ENCODE measurements around the gene FOXE1.

FOXE1 gene

GRCh38 chr9:97808972-97809371, 44.1 kb upstream of the FOXE1 start:
- Histone ChIP-seq H3K9me3 (peaks cover 0 to 5% (median 0%) of the 10 kb centered on the region in 3 donors), H3K36me3 (no peaks in the 10 kb centered on the region), H3K4me1 (no peaks in the 10 kb centered on the region), H3K27me3 (peaks cover 0 to 10% of the 10 kb centered on the region in 2 donors), H3K27ac (no peak overlapping the region), H3K4me3 (no peak overlapping the region)
- TF ChIP-seq CTCF (IDR thresholded peaks at IDR 0.05): no peak
- intact Hi-C loops (cut with DNase I; ENCODE audit: low total_unique reads): no loop called here
- DNase-seq: no peak

- TF ChIP-seq CTCF (IDR thresholded peaks at IDR 0.05): no peak
- H3K27ac ChIP-seq: no peak overlapping the region
- H3K4me1 ChIP-seq: no peaks in the 10 kb centered on the region
- peaks cover 0 to 5% (median 0%) of the 10 kb centered on the region in 3 donors for H3K9me3 ChIP-seq
- intact Hi-C loops (cut with DNase I; ENCODE audit: low total_unique reads): no loop called here
- peaks cover 0 to 1% of the 10 kb centered on the region in 2 donors for H3K27me3 ChIP-seq
- no peak overlapping the region for H3K4me3 ChIP-seq
- no peak for DNase-seq
- no peaks in the 10 kb centered on the region for H3K36me3 ChIP-seq
These were observed 43.2 kb upstream of the FOXE1 start for GRCh38 chr9:97809666-97810344.

GRCh38 chr9:97811533-97812246, 41.3 kb upstream of the FOXE1 start:
- Histone ChIP-seq H3K9me3 (peaks cover 0 to 5% (median 0%) of the 10 kb centered on the region in 3 donors), H3K4me3 (no peak overlapping the region), H3K27me3 (no peaks in the 10 kb centered on the region), H3K36me3 (no peaks in the 10 kb centered on the region), H3K4me1 (no peaks in the 10 kb centered on the region), H3K27ac (no peak overlapping the region)
- intact Hi-C loops (cut with DNase I; ENCODE audit: low total_unique reads): no loop called here
- DNase-seq: no peak
- no peak for TF ChIP-seq CTCF (IDR thresholded peaks at IDR 0.05)

- H3K4me3 ChIP-seq: no peak overlapping the region
- peaks cover 0 to 5% (median 0%) of the 10 kb centered on the region in 3 donors for H3K9me3 ChIP-seq
- H3K36me3 ChIP-seq: no peaks in the 10 kb centered on the region
- TF ChIP-seq CTCF (IDR thresholded peaks at IDR 0.05): no peak
- intact Hi-C loops (cut with DNase I; ENCODE audit: low total_unique reads): no loop called here
- H3K27me3 ChIP-seq: no peaks in the 10 kb centered on the region
- no peak for DNase-seq
- no peak overlapping the region for H3K27ac ChIP-seq
- H3K4me1 ChIP-seq: no peaks in the 10 kb centered on the region
These were observed 40.8 kb upstream of the FOXE1 start for GRCh38 chr9:97812247-97812543.

GRCh38 chr9:97813072-97813471, 40.0 kb upstream of the FOXE1 start:
- no peak for DNase-seq
- H3K4me3 ChIP-seq: no peak overlapping the region
- no peaks in the 10 kb centered on the region for H3K27me3 ChIP-seq
- H3K27ac ChIP-seq: no peak overlapping the region
- H3K4me1 ChIP-seq: no peaks in the 10 kb centered on the region
- intact Hi-C loops (cut with DNase I; ENCODE audit: low total_unique reads): no loop called here
- no peak for TF ChIP-seq CTCF (IDR thresholded peaks at IDR 0.05)
- H3K36me3 ChIP-seq: no peaks in the 10 kb centered on the region
- peaks cover 0 to 5% (median 0%) of the 10 kb centered on the region in 3 donors for H3K9me3 ChIP-seq

Measured in tibial artery (tissue), 4 donors.